Activated CD4-positive, alpha-beta T cell treated with anti-CD3 and anti-CD28 coated beads for 36 hours (primary cell): ENCODE data around the gene ENC1. TPM values are rescaled to one million over a fixed set of nuclear protein-coding genes. Genes with fewer than 3 reads are reported as not detected.

Experiments
- ATAC-seq: fragments of 200-7000 bp; cut with Tn5 transposase; one replicate; pipeline ENCODE4 v1.10.0; 2021; ENCODE audit warnings: mild to moderate bottlenecking, moderate library complexity
- CTCF ChIA-PET: fragments of 350-600 bp; sonication (Branson Sonifier 250); formaldehyde crosslinking; loops from one replicate; lab custom pipeline; 2021; ENCODE audit warnings: antibody characterized with exemption; lab: Charles Lee
- POLR2A ChIA-PET: fragments of 350-600 bp; sonication (Branson Sonifier 250); formaldehyde crosslinking; loops from one replicate; lab custom pipeline; 2021; ENCODE audit warnings: antibody characterized with exemption, inconsistent platforms; lab: Charles Lee
- DNase-seq: peaks from one replicate; pipeline ENCODE4 v3.0.0-alpha.2; 2020
- H3K27ac Mint-ChIP-seq: one replicate; pipeline ENCODE4 v1.8.0; 2021; ENCODE audit warnings: mixed read lengths
- H3K27me3 Mint-ChIP-seq: one replicate; pipeline ENCODE4 v1.8.0; 2021; ENCODE audit warnings: mixed read lengths
- H3K36me3 Mint-ChIP-seq: one replicate; pipeline ENCODE4 v1.8.0; 2021; ENCODE audit warnings: low read depth, mixed read lengths
- H3K4me1 Mint-ChIP-seq: one replicate; pipeline ENCODE4 v1.8.0; 2021; ENCODE audit warnings: mixed read lengths
- H3K4me3 Mint-ChIP-seq: one replicate; pipeline ENCODE4 v1.8.0; 2021; ENCODE audit warnings: mild to moderate bottlenecking, moderate library complexity, mixed read lengths
- H3K9me3 Mint-ChIP-seq: one replicate; pipeline ENCODE4 v1.8.0; 2021; ENCODE audit warnings: low read depth, mixed read lengths
- intact Hi-C, 2 experiments: fragments of 100-400 bp; cut with DNase I in 1 of 2; cut with micrococcal nuclease in 1 of 2; formaldehyde crosslinking; loops; one replicate each; pipeline versions ENCODE4 v1.14.2 to v1.15.1; 2022 to 2024; cut with DNase I, micrococcal nuclease
- total RNA-seq, 2 experiments: library from RNA; stranded (reverse); gene quantifications; one replicate each; pipeline ENCODE4 v1.2.3, GENCODE V29; 2021

Gene ENC1
- total RNA-seq, 2 experiments from 2014 or later: 0.48 to 0.67 TPM

GRCh38 chr5:74605759-74606158 lies 34.8 kb downstream of the ENC1 start:
- H3K27me3 Mint-ChIP-seq: peaks cover 14% of the 10 kb centered on the region
- no peak for DNase-seq
- CTCF ChIA-PET: interaction anchor here (0.9 kb wide), 1 partner anchor 10 kb away, joined by 3 read pairs; no protein-coding TSS in a partner anchor

GRCh38 chr5:74603376-74603775 lies 37.2 kb downstream of the ENC1 start:
- ChIA-PET POLR2A (no interaction called here), CTCF (no interaction called here)
- Mint-ChIP-seq H3K9me3 (no peaks in the 10 kb centered on the region), H3K27ac (no peak overlapping the region), H3K36me3 (no peaks in the 10 kb centered on the region), H3K4me3 (no peak overlapping the region), H3K27me3 (peaks cover 15% of the 10 kb centered on the region), H3K4me1 (no peaks in the 10 kb centered on the region)
- no peak for DNase-seq
- intact Hi-C loops: no loop called here
- ATAC-seq: no peak

More at GRCh38 chr5:74605759-74606158, 34.8 kb downstream of the ENC1 start:
- no peaks in the 10 kb centered on the region for H3K36me3 Mint-ChIP-seq
- ATAC-seq: no peak
- no peak overlapping the region for H3K27ac Mint-ChIP-seq
- H3K4me1 Mint-ChIP-seq: peaks cover 4% of the 10 kb centered on the region
- H3K4me3 Mint-ChIP-seq: no peak overlapping the region
- intact Hi-C loops: no loop called here
- POLR2A ChIA-PET: no interaction called here
- H3K9me3 Mint-ChIP-seq: no peaks in the 10 kb centered on the region

GRCh38 chr5:74599148-74599547 lies 41.4 kb downstream of the ENC1 start:
- ChIA-PET POLR2A (interaction anchor here (0.6 kb wide), 1 partner anchor 1000 kb away, joined by 3 read pairs; no protein-coding TSS in a partner anchor), CTCF (interaction anchor here (0.6 kb wide), 1 partner anchor 13 kb away, joined by 3 read pairs; no protein-coding TSS in a partner anchor)
- H3K4me3 Mint-ChIP-seq: no peak overlapping the region
- no peak for ATAC-seq
- no peak for DNase-seq
- no peaks in the 10 kb centered on the region for H3K9me3 Mint-ChIP-seq
- intact Hi-C loops: no loop called here
- H3K27ac Mint-ChIP-seq: no peak overlapping the region
- peaks cover 20% of the 10 kb centered on the region for H3K27me3 Mint-ChIP-seq
- no peaks in the 10 kb centered on the region for H3K4me1 Mint-ChIP-seq
- H3K36me3 Mint-ChIP-seq: no peaks in the 10 kb centered on the region

GRCh38 chr5:74598731-74599130 lies 41.8 kb downstream of the ENC1 start:
- ChIA-PET POLR2A (interaction anchor here (0.6 kb wide), 1 partner anchor 299 kb away, joined by 3 read pairs; no protein-coding TSS in a partner anchor), CTCF (interaction anchor here (0.6 to 0.7 kb wide), 2 partner anchors 12 to 1261 kb away, joined by 3 read pairs; no protein-coding TSS in a partner anchor)
- ATAC-seq: no peak
- no peak overlapping the region for H3K27ac Mint-ChIP-seq
- H3K36me3 Mint-ChIP-seq: no peaks in the 10 kb centered on the region
- H3K4me3 Mint-ChIP-seq: no peak overlapping the region
- no peaks in the 10 kb centered on the region for H3K9me3 Mint-ChIP-seq
- DNase-seq: no peak
- no peaks in the 10 kb centered on the region for H3K4me1 Mint-ChIP-seq
- peaks cover 20% of the 10 kb centered on the region for H3K27me3 Mint-ChIP-seq
- intact Hi-C loops: no loop called here

- no peaks in the 10 kb centered on the region for H3K36me3 Mint-ChIP-seq
- no peak for DNase-seq
- H3K27ac Mint-ChIP-seq: no peak overlapping the region
- CTCF ChIA-PET: no interaction called here
- no peak for ATAC-seq
- peaks cover 13% of the 10 kb centered on the region for H3K27me3 Mint-ChIP-seq
- POLR2A ChIA-PET: no interaction called here
- H3K9me3 Mint-ChIP-seq: no peaks in the 10 kb centered on the region
- intact Hi-C loops: no loop called here
- H3K4me3 Mint-ChIP-seq: no peak overlapping the region
- H3K4me1 Mint-ChIP-seq: no peaks in the 10 kb centered on the region
These were observed 43.6 kb downstream of the ENC1 start for GRCh38 chr5:74596927-74597326.

- POLR2A ChIA-PET: no interaction called here
- intact Hi-C loops: no loop called here
- H3K36me3 Mint-ChIP-seq: no peaks in the 10 kb centered on the region
- no peak for ATAC-seq
- H3K4me3 Mint-ChIP-seq: no peak overlapping the region
- no peak for DNase-seq
- CTCF ChIA-PET: no interaction called here
- H3K9me3 Mint-ChIP-seq: no peaks in the 10 kb centered on the region
- H3K27ac Mint-ChIP-seq: no peak overlapping the region
- H3K4me1 Mint-ChIP-seq: no peaks in the 10 kb centered on the region
- peaks cover 15% of the 10 kb centered on the region for H3K27me3 Mint-ChIP-seq
These were observed 45.2 kb downstream of the ENC1 start for GRCh38 chr5:74595143-74595925.

GRCh38 chr5:74594137-74595040 lies 46.1 kb downstream of the ENC1 start:
- H3K36me3 Mint-ChIP-seq: no peaks in the 10 kb centered on the region
- no peaks in the 10 kb centered on the region for H3K4me1 Mint-ChIP-seq
- no peaks in the 10 kb centered on the region for H3K9me3 Mint-ChIP-seq
- H3K27me3 Mint-ChIP-seq: peaks cover 14% of the 10 kb centered on the region
- ChIA-PET POLR2A (no interaction called here), CTCF (no interaction called here)
- DNase-seq (no peak), ATAC-seq (no peak)
- H3K27ac Mint-ChIP-seq: no peak overlapping the region
- no peak overlapping the region for H3K4me3 Mint-ChIP-seq
- intact Hi-C loops: no loop called here

GRCh38 chr5:74589204-74590056 lies 51.1 kb downstream of the ENC1 start:
- H3K4me3 Mint-ChIP-seq: no peak overlapping the region
- peaks cover 9% of the 10 kb centered on the region for H3K4me1 Mint-ChIP-seq
- ChIA-PET CTCF (interaction anchor here (0.9 kb wide), 1 partner anchor 24 kb away, joined by 3 read pairs; no protein-coding TSS in a partner anchor), POLR2A (no interaction called here)
- DNase-seq (no peak), ATAC-seq (no peak)
- H3K27me3 Mint-ChIP-seq: peaks cover 15% of the 10 kb centered on the region
- H3K36me3 Mint-ChIP-seq: no peaks in the 10 kb centered on the region
- no peaks in the 10 kb centered on the region for H3K9me3 Mint-ChIP-seq
- H3K27ac Mint-ChIP-seq: no peak overlapping the region
- intact Hi-C loops: no loop called here

GRCh38 chr5:74588415-74588814 lies 52.1 kb downstream of the ENC1 start:
- no peak overlapping the region for H3K4me3 Mint-ChIP-seq
- H3K9me3 Mint-ChIP-seq: no peaks in the 10 kb centered on the region
- H3K27me3 Mint-ChIP-seq: peaks cover 15% of the 10 kb centered on the region
- POLR2A ChIA-PET: no interaction called here
- no peak for ATAC-seq
- peaks cover 9% of the 10 kb centered on the region for H3K4me1 Mint-ChIP-seq
- no peaks in the 10 kb centered on the region for H3K36me3 Mint-ChIP-seq
- CTCF ChIA-PET: interaction anchor here (0.9 to 1.2 kb wide), 3 partner anchors 25 to 52 kb away, joined by 3 to 4 read pairs (median 3); no protein-coding TSS in a partner anchor
- no peak overlapping the region for H3K27ac Mint-ChIP-seq
- intact Hi-C loops: no loop called here
- DNase-seq: no peak

GRCh38 chr5:74587890-74588289 lies 52.6 kb downstream of the ENC1 start:
- DNase-seq (no peak), ATAC-seq (peak; percentile 42)
- Mint-ChIP-seq H3K4me3 (no peak overlapping the region), H3K27ac (no peak overlapping the region), H3K4me1 (peaks cover 9% of the 10 kb centered on the region), H3K27me3 (peaks cover 15% of the 10 kb centered on the region), H3K9me3 (no peaks in the 10 kb centered on the region), H3K36me3 (no peaks in the 10 kb centered on the region)
- CTCF ChIA-PET: interaction anchor here (0.6 to 1.2 kb wide), 4 partner anchors 52 to 363 kb away, joined by 3 to 4 read pairs (median 3); no protein-coding TSS in a partner anchor
- POLR2A ChIA-PET: no interaction called here
- intact Hi-C loops: no loop called here
